GM18873 (cell line): ENCODE results near the gene PRDM2.

Source experiments
- ATAC-seq: cut with Tn5 transposase; IDR thresholded peaks from one replicate; pipeline ENCODE4 v1.9.1; 2021; ENCODE audit warnings: mild to moderate bottlenecking, moderate library complexity, moderate number of reproducible peaks; ENCODE audit not compliant: unreplicated experiment, low FRiP score

PRDM2 gene

DNA sequence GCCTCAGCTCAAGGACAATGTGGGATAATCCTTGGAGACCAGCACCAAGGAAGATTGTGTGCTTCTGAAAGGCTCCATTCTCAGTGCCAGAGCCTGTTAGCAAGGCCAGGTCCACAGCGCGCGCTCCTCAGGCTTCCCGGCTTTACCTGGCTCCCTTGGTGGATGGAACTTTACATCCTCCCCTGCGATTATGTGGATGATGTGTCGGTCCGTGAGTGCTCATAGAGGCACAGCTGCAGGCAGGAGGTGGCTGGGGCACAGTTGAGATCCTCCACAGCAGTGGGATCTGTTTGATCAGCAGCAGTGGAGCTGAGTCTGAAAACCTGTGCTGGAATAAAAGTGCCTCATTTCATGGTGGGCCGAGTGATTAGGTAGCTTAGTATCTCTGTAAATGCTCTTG is 62.7 kb downstream of the PRDM2 start:
- ATAC-seq, result no peak

DNA sequence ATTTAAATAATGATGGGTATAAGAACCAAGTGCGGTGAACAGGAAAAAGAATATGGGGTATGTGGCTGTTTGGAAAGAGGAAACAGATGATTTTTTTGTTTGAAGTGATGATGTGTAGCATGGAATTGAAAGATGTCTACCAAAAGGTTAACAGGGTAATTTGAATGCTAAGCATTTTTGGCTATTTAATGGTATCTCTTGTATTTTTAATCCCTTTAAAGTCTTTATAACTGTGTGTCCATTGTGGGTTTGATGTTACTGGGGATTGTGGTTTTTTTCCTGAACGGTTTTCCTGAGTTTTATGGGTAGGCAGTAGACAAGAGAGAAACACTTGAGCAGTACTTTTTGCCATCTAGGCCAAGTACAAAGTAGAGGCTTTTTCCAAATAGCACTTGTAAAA is 63.2 kb downstream of the PRDM2 start:
- ATAC-seq, result no peak

DNA sequence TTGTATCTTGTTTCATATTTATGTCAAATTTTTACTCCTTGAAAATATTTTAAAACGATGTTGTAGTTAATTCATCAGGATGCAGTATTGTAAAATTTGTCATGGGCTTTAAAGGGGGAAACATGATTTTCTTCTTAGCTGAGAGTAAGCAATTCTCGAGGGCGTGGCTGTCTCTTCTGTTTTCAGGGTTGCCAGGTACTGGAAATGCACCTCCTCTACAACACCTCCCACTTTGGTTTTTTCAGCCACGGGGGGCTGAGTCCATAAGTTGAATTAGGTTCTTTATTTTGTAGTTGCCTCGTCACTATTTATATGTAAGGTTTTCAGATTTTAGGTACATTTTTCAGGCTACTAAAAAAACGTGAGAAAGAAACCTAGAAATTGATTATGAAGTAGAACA is 64.0 kb downstream of the PRDM2 start:
- ATAC-seq, result no peak

- ATAC-seq, result no peak
These were observed 64.8 kb downstream of the PRDM2 start for GRCh38 chr1:13764588-13765332.

DNA sequence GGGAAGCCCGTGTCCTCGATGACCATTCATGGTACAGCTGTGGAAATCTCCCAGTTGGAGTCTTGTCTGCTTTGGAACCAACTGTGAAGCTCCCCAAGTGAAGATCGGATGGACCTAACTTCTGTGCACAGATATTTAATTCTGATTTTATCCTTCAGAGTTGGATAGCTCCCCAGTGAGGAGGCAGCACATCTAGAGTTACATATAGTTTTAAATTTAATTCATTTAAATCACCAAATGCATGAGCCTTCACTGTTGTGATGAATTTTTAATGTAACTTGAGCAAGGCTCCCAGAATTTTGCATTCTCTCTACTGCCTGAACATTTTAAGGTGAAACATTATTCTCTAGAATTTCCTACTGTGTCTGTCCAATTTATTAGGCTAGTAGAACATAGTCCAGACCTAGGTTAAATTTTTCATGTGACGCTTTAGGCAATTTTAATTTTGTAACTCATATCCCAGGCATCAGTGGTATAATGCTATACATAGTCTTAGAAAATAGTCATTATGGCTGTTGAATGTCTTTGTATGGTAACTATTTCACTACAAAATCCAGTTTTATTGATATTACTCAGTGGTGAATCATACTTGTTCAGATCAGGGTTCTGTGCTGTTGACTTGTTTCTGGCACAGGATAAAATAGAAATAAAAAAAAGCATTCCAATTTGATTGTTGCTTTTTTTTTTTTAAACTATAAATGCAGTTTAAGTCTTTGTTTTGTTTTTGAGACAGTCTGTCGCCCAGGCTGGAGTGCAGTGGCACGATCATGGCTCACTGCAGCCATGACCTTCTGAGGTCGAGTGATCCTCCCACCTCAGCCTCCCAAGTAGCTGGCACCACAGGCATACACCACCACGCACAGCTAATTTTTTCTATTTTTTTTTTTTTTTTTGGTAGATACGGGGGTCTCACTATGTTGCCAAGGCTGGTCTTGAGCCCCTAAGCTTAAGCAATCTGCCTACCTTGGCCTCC is 66.9 kb downstream of the PRDM2 start:
- no peak for ATAC-seq

DNA sequence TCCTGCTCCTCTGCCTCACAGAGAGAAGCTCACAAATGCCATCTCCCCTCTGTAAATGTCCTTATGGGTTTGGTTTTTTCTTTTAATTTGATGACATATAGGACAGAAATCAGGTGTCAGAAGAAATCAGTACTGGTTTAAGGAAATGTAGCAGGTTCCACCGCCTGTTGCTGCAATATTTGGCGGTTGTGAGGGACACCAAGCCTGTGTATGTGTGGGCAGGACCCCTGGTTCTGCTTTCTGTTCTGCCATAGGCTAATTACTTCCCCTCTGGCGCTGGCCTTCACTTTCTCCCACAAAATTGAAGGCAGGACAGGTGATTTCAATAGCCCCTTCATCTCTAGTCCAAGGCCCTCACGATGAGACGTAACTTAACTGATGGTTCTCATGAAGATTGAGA is 69.2 kb downstream of the PRDM2 start:
- ATAC-seq, result no peak

GRCh38 chr1:13769830-13770229 is 69.8 kb downstream of the PRDM2 start:
- no peak for ATAC-seq

GRCh38 chr1:13770743-13771142 is 70.8 kb downstream of the PRDM2 start:
- no peak for ATAC-seq

DNA sequence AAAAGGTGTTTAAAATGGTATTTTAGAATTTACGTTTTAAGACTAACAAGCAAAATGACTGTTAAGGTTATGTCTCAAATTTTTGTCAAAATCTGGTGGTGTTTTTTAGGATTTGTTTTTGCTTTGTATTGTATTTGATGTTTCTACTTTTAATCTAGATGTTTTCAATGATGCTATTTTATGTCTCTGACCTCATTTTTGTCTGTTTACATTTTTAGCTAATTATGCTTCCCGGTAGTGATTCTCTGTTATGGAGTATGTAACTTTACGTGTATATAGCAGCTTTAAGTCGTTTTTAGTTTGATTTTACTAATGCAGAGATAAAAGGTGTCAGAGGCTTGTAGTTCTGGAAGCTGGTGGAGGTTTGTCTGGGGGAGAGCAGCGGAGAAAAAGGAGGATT is 71.8 kb downstream of the PRDM2 start:
- ATAC-seq, result no peak

GRCh38 chr1:13772271-13772670 is 72.3 kb downstream of the PRDM2 start:
- no peak for ATAC-seq

DNA sequence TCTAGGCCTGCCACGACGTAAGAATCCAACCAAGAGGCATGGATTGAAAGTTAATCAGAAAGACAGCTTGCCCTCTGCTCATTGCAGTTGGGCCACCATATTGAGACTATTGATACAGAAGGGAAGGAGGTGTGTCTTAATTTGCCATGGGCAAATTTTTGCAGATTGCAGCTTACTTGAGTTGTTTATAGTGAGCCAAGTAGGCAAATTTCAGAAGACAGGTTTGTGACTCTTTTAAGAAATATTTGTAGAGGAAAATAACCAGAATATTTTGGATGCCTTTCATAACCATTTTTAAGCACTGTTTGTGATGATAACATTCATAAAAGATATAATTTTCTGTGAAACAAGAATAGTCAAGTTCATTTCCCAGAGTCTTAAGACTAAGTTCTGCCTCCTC is 74.1 kb downstream of the PRDM2 start:
- no peak for ATAC-seq

DNA sequence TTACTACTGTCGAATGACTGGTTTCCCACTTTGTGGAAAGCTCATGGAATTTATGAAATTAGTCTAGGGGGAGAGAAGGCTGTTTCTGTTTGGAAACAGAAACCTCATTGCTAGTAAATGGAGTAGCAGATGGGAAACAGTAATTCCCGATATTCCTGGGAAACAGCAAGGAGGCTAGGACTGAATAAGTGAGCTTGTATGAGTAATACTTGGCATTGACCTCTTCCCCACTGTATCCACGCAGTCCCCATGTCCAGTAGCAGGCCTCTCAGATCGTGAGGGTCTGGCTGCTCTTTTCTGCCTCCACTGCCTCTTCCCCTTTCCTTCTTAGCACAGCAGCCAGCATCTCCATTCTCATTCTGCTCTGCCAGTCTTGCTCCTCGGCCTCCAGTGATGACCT is 75.5 kb downstream of the PRDM2 start:
- ATAC-seq, result no peak

DNA sequence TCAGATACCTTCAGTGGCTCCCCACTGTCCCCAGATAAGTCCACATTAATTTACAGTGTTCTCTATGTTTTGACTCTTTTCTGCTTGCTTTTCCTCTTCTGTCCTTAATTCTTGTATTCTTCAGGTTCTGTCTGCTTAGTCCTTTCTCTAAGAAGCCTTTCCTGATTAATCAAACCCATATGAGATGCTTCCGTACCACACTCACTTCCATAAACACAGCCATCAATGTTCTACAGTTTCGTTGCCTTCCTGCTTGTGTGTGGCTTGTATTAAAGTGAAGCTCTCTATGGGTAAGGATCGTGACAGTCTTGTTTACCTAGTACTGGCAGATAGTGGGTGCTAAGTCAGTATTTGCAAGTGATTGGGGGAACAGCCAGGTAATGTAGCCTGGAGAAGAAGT is 75.9 kb downstream of the PRDM2 start:
- no peak for ATAC-seq

GRCh38 chr1:13778431-13778830 is 78.4 kb downstream of the PRDM2 start:
- no peak for ATAC-seq

DNA sequence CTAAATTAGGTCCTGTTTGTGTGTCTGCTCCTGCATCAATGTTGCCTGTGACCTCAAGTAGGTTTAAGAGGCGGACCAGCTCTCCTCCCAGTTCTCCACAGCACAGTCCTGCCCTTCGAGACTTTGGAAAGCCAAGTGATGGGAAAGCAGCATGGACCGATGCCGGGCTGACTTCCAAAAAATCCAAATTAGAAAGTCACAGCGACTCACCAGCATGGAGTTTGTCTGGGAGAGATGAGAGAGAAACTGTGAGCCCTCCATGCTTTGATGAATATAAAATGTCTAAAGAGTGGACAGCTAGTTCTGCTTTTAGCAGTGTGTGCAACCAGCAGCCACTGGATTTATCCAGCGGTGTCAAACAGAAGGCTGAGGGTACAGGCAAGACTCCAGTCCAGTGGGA is 79.9 kb downstream of the PRDM2 start:
- no peak for ATAC-seq

- no peak for ATAC-seq
These were observed 80.8 kb downstream of the PRDM2 start for GRCh38 chr1:13780780-13781179.

- ATAC-seq, result no peak
These were observed 81.2 kb downstream of the PRDM2 start for GRCh38 chr1:13781228-13781627.

GRCh38 chr1:13781907-13782633 is 82.1 kb downstream of the PRDM2 start:
- no peak for ATAC-seq

DNA sequence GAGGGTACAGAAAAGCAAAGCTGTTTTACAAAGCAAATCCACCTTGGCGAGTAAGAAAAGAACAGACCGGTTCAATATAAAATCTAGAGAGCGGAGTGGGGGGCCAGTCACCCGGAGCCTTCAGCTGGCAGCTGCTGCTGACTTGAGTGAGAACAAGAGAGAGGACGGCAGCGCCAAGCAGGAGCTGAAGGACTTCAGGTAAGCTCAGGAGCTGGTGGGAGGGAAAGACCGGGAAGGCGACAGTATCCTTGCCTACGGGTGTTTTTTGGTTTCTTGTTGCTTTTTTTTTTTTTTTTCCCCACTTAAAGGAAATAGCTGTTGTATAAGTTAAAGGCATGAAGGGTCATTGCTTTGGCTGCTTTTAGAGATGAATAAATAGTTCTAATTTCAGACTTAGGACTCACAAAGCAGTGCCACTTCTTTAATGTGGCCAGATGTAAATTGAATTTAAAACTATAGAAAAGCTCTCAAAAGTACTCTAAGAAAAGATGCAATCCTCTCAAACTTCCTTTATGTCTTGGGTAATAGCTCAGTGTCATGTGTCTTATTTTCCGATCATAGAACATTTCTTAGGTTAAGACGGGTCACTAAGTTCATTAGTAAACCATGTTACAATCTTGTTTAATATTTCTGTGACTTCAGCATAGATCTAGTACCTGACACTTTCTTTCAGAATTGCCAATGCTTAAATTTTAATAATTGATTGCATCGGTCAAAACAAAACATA is 82.8 kb downstream of the PRDM2 start:
- ATAC-seq, result no peak

- no peak for ATAC-seq
These were observed 83.6 kb downstream of the PRDM2 start for GRCh38 chr1:13783551-13783950.
